Hematopoietic multipotent progenitor cell treated with erythropoietin and hydrocortisone succinate and interleukin-3 and kit ligand, for 6 days (in vitro differentiated cells): Measurements from ENCODE around the gene RGR.

Experiments used
- DNase-seq: peaks from one replicate; pipeline ENCODE4 v3.0.0-alpha.2; 2015

Gene RGR, protein sequence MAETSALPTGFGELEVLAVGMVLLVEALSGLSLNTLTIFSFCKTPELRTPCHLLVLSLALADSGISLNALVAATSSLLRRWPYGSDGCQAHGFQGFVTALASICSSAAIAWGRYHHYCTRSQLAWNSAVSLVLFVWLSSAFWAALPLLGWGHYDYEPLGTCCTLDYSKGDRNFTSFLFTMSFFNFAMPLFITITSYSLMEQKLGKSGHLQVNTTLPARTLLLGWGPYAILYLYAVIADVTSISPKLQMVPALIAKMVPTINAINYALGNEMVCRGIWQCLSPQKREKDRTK

GRCh38 chr10:84244651-84245270, at the start of gene RGR:
Gene RGR, plus strand, starts transcription at chr10:84245053. Its CDS starts 38 bp downstream, at chr10:84245091.
- DNase-seq = no peak

- DNase-seq = no peak
These were observed 48.8 kb upstream of the RGR start for GRCh38 chr10:84196083-84196482.

DNA sequence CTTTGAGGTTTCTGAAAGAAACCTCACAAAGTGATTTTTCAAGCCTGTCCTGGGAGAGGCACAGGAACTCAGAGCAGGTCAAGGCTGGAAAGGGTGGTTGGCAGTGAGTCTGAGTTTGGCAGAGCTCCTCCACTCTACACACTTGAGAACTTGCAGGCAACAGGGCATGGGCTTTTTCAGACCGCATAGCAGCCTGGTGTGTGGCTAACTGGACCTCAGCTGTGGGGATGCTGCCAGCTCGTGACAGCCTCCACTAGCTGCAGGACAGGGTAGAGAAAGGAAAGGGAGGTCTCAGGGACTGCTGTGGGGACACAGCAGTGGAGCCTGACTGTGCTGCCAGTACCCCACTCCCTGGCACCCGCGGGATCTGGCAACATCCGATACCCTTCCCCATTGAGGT, 47.9 kb upstream of the RGR start:
- DNase-seq = no peak

DNA sequence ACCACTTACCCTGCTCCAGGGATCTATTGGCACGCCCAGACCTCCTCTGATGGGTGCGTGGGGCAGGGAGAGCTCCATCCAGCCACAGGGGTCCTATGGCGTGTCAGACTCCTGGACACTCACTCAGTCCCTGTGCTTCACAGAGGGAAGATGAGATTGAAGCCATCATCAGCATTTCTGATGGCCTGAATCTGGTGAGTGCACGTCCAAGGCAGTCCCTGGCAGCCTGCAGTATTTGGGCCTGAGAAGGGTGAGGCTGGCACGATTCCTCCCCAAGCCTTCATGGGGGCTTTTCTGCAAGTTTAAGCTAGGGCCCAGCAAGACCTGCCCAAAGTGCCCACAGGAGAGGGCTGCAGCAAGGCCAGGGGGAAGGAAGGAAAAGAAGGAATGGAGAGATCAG, 47.2 kb upstream of the RGR start:
- no peak for DNase-seq

- no peak for DNase-seq
These were observed 46.5 kb upstream of the RGR start for GRCh38 chr10:84198206-84198915.

DNA sequence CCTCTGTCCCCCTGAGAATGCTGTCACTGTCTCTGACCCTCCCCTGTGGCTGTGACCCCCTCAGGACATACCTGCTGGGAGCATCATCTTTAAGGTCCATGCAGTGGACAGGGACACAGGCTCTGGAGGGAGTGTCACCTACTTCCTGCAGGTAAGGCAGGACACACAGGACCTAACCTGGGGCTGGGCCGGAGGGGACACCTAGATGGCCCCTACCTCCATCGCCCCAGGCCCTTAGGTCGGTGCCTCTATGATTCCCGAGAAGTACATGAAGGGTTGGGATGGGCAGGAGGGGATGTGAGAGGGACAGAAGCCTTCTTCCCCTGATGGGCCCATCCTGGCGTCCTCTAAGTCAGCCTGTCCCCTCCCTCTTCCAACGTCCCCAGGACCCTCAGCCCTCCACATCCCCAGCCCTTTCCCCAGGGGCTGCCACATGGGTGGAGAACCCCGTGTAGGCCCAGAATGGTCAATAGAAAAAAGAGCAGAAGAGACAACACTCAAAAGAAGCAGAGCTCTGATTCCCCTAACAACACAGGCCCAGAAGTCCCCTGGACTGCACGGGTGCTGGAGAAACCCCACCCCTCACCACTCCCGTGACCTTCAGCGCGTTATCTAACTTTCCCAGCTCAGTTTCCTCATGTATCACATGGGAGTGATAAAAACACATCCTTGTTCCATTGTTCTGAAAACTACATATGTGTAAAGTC, 44.2 kb upstream of the RGR start:
- DNase-seq = peak; percentile 74

DNA sequence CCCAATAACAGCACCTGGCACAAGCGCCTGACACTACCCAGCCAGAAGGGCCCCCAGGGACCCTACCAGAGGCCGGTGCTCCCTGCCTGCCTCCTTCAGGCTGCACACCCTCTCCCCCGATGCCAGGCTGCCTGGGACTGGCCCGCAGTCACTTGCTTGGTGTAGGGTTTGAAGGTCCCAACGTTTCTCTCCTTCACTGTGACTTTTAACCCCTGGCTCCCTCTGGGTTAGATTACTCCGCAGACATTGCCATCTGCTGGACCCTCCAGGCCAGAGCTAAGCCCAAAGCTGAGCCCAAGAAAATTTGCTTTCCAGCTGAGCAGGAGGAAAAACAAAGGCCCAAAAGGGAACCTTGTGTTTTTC, 43.6 kb upstream of the RGR start:
- no peak for DNase-seq

GRCh38 chr10:84201682-84202081, 43.2 kb upstream of the RGR start:
- no peak for DNase-seq

DNA sequence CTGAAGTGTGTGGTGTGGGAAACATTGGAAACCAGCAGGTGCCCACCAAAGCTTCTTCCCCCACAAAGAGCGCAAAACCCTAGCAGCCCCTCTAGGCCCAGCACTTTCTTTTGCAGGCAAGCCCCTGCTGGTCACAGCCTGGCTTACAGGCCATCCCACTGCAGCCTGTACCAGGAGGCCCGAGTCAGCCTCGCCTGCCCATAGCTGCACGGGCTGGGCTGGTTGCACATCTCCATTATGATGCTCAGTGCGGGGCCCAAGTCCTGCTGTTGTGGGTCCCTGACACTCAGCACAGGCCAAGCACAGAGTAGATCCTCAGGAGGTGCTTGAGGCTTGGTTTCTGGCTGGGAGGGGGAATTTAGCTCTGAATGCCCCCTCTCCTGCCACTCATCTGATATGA, 42.5 kb upstream of the RGR start:
- DNase-seq = no peak

- peak; percentile 47 for DNase-seq
These were observed 40.7 kb upstream of the RGR start for GRCh38 chr10:84204122-84204521.

GRCh38 chr10:84204610-84205009, 40.2 kb upstream of the RGR start:
- no peak for DNase-seq

DNA sequence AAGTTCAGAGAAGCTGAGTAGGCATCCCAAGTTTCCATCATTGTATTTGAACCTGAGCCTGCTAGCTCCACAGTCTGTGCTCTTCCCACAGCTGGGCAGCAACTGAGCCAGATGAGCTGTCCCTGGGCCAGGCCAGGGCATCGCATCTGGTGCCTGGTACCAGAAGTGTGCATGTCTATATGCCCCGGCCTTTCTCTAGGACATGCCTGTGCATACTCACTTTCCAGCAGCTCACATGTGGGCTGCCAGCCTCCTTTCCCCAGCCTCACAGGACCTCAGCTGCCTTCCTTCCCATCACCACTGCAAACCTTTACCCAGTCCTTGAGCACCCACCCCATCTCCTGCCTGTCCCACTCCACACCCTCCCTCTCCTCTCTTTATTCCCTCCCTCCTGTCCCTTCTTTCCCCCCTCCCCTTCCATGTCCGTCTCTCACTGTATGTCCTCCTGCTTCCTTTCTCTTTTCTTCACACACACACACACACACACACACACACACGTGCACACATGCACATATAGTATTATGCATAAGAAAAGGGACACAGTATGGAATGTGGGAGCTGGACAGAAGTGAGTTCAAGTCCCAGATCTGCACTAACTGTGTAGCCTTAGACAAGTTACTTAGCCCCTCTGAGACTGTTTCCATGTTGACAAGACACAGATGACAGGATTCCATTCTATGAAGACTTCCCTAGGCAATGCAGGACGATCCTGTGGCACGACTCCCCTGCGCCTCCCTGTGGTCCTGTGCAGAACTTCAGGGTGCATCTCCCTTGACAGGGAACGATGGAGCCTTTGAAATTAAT, 39.6 kb upstream of the RGR start:
- DNase-seq = peak; percentile 78

DNA sequence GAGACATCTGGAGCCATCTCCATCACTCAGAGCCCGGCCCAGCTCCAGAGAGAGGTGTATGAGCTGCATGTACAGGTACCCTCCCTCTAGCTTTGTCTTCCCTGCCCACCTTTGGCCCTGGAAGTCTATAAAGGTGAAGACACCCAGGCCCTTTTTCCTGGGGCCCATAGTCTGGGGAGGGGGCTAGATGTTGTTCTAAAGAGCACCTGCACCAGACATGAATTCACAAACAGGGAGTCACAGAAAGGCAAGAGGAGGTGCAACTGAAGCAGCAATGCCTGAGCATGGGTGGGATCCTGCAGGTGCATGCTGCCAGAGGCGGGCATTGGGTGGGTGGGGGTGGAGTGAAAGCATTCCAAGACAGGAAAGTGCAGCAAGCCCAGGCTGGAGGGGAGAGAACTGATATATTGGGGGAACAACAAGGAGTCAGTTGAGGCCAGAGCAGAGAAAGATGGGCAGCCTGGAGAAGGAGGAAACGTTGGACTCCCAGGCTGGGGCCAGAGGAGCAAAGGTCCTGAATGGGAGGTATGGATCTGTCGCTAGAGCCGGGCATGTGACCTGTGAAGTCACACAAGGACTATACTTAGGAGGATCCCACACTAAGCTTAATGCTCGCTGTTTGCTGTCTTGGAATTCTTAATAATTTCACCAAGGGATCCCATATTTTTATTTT, 38.9 kb upstream of the RGR start:
- no peak for DNase-seq

GRCh38 chr10:84208023-84208422, 36.8 kb upstream of the RGR start:
- DNase-seq = no peak

GRCh38 chr10:84211566-84211965, 33.3 kb upstream of the RGR start:
- DNase-seq = no peak

DNA sequence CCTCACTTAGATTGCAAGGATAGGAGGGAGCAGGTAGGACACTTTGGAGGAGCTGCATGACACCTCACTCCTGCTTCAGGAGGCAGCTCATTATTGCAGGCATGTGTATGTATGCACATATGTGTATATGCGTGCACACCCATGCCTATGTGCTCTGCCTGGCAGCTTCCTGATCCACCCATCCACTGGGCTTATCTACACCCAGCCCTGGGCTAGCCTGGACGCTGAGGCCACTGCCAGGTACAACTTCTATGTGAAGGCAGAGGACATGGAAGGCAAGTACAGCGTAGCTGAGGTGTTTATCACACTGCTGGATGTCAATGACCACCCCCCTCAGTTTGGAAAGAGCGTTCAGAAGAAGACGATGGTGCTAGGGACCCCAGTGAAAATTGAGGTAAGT, 32.8 kb upstream of the RGR start:
- no peak for DNase-seq

- DNase-seq = no peak
These were observed 31.8 kb upstream of the RGR start for GRCh38 chr10:84213076-84213475.

GRCh38 chr10:84214046-84214572, 30.7 kb upstream of the RGR start:
- DNase-seq = no peak

DNA sequence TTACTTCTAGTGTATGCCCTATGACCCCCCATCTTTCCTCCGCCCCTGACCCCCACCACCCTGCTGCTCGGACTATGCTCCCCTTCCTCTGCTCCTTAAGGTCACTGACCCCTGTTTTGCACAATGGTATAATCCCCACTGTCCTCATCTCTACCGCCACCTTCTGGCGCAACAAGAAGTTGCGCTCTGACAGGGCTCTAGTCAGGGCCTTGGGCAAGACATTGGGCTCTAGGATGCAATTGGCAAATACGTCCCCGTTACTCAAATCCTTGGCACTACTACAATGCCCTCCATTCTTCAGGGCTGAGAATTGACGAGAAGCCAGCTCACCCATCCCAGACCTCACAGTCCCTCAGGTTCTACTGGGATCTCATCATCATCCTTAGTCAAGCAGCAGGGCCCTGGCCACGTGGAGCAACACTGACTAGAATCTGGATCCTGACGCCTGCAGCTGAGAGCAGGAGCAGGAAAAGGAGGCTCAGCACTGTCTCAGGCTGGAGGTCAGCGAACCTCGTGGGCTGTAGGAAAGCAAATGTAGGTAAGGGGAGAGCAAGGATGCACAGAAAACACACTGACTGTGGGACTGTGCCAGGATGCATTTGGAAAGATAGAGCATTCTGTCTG, 30.1 kb upstream of the RGR start:
- DNase-seq = peak; percentile 65

GRCh38 chr10:84216834-84217233, 28.0 kb upstream of the RGR start:
- DNase-seq = no peak

DNA sequence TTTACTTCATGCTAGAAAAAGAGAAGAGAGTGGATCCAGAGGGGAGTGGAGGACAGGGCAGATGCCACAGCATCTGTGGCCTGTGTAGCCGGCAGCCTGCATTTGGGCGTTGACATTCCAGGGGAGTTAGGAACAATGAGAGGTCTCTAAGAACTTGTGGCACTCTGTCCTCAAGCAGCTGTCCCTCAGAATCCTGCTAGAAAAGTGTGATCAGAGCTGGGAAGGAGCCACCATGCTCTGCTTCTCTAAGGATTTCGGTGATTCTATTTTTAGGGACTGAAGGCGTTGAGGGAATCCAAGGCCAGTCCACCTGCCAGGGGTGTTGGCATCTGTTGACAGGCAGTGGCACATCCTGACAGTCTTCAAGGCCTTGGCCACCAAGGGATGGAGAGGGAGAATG, 27.1 kb upstream of the RGR start:
- DNase-seq = no peak

DNA sequence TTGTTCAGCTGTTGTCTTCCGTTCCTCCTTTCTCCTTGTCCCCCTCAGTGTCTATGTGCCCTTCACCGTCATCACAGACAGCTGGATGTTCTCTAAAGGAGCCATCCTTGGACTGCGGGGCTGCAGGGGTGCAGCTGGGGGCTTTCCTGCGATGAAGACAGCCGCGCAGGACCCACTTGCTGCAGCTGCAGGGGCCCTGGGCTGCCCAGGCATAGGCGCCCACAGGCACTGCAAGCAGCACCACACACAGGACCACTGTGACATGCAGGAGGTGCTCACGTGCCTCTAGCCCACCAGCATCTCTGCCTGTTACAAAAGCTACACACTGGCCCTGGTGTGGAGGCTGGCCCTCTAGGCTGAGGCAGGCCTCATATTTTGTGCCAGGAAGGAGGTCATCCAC, 22.9 kb upstream of the RGR start:
- DNase-seq = no peak
